Measurements from ENCODE around the gene GTF2H1.

GTF2H1 gene
- 42.6 to 99.4 (median 76.3) reads per million in 18 experiments for total RNA-seq

DNA sequence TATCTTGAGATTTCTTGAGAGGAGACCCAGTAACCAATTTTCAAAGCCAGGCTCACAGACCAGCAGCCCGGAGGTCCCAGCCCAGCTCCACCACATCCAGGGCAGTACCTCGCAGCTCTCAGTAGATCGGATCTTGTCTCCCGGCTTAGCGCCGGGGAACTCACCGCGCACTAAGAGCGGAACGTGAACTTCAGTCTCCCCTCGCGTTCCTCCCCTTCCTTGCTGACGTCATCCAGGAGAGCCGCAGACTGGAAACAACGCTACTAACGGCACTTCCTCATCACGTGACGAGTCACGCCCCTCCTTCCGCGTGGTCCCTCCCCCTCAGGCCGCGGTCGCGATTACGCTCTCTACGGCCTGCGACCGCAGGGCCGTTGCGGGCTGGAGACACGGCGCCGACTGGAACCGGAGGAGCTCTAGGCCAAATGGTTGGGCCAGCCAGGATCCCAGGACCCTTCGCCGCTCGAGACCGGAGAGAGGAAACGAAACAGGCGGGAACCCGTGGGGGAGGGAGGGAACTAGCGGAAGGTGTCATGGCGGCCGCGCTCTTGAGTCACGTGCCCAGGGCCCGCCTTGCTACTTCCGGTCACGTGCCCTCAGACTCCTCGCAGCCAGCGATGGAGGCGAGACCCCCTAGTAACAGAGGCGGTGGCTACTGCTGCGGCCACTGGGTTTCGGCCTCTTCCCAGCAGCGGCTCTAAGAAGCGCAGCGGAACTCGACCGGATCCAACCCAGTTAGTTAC lies at the start of gene GTF2H1, which contains the start of gene HPS5:
Gene GTF2H1 (plus strand): TSS at position 599 of the 743 bp plus-strand sequence. CDS start 10,508 bp downstream, outside the sequence.
Gene HPS5 (minus strand): TSS at position 172 of the 743 bp plus-strand sequence. CDS start 4,282 bp downstream, outside the sequence.
- peak; percentile 98 to 99 for DNase-seq

DNA sequence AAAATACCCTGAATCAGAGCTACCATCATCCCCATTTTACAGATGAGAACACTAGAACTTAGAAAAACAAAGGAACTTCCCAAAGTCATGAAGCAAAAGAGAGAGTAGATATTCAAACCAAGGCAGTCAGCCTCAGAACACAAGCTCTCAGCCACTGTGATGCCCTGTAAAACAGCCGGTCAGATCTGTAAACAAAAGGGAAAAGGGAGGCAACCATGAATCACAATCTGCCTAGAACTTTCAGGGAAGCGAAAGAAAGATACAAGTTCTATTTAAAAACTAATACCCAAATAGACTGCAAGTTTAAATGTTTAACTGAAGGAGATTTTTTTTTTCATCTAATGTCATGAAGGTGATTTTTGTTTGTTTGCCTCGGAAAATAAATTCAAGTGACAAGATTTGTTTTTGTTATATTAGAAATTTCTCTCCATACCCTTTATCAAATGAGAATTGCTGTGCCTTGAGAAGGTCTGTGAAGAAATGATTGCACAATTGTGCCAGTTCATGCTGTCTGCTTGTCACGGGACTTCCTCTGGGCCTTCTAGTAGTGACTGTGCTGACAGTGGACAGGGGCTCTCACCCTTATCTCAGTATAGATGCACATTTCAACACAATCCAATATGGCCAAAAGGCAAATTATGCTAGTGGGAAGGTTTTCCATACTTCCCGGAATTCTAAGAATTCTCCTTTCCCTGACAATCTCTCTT lies 44.6 kb upstream of the GTF2H1 start:
- peak; percentile 88 for DNase-seq

DNA sequence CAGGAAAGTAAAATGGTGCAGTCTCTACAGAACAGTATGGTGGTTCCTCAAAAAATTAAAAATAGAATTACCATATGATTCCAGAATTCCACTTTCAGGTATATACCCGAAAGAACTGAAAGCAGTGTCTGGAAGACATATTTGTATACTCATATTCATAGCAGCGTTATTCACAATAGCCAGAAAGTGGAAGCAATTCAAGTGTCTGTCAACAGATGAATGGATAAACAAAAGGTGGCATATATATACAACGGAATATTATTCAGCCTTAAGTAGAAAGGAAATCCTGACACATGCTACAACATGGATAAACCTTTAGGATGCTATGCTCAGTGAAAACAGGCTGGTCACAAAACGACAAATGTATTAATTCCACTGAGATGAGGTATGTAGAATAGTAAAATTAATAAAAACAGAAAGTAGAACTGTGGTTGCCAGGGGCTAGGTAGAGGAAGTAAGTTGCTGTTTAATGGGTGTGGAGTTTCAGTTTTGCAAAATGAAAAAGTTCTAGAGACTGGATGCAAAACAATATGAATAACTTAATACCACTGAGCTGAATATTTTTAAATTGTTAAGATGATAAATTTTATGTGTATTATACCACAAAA lies 41.8 kb upstream of the GTF2H1 start:
- DNase-seq: peak in 1 of 2 donors; percentile 27

DNA sequence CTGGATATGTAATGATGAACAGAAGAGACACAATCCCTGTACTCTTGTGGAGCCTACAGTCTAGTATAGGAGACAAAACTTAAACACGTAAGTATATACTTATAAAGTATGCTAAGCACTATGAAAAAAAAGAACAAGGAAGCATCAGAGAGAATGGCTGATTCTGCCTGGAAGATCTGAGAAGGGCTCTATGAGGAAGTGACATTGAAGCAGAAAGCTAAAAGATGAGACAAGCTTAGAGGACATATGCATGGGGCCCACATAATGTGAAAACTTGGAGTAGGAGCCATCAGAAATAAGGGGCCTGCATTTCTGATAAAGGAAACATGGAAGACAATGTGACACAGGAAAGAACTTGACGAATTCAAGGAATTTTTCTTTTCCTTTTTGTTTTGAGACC lies 39.7 kb upstream of the GTF2H1 start:
- peak in 1 of 2 donors; percentile 17 for DNase-seq

DNA sequence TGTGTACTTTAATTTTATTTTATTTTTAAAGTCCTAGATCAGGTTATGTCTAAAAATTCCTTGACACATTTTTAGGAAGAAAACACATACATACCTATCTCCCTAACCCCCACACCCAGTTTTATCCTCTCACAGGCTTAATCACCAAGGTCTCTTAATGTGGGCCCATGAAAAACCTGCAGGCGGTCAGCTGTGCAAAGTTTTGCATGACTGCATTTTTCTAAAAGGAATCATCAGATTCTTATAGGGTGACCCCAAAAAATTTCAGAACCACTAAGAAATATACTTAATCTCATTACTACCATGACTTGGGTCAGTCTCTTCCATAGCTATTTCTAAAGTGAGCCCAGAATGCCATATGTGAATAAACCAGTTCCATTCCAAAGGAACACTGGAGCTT lies 36.5 kb upstream of the GTF2H1 start:
- no peak for DNase-seq

DNA sequence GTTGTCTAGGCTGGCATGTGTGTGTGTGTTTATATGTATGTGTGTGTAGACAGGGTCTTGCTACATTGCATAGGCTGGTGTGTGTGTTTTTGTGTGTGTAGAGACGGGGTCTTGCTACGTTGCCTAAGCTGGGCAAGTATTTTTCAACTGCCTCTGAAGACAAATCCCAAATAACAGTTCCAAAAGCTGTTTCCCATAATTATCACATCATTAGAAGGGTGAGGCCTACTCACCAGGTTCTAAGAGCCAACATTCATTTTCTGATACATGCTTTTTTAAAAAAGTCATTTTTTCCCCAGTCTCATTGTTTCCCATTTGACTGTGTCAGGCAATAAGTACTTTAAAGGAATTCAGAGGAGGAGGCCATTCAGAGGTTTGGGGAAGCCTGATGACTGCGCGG lies 33.5 kb upstream of the GTF2H1 start:
- DNase-seq: no peak

DNA sequence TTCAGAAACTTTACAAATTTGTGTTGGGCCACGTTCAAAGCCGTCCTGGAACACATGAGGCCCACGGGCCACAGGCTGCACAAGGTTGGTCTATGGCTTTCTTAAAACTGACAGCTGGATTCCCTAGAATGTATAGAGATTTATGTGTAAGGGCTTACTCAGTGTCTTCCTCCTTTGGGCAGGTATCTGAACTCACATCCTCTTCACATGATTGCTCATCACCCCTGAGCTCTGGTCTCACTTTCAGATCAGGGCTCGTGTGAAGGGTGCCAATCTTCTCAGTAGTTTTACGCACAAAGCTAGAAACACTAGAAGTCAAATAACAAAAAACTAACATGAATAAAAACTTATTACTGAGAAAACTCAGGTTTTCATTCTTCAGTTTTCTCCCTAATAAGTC lies 27.5 kb upstream of the GTF2H1 start:
- DNase-seq: no peak

DNA sequence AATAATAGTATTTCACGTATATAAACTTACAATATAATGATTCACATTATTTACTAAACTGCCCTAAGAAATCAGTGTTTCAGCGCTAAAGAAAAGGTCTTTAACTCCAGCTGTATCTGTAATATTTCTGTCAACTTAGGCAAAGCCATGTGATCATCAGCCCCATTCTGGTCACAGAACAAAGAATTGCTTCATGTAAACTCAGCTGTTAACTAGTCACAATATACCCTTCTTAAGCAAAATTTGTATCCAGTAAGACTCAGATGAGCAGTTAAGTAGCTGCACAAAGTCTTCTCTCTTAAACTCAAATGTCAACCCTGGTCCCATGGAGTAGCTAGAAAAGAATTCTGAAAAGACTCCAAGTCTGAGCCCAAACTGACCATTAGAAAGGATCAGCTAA lies 27.1 kb upstream of the GTF2H1 start:
- peak; percentile 16 to 33 for DNase-seq

DNA sequence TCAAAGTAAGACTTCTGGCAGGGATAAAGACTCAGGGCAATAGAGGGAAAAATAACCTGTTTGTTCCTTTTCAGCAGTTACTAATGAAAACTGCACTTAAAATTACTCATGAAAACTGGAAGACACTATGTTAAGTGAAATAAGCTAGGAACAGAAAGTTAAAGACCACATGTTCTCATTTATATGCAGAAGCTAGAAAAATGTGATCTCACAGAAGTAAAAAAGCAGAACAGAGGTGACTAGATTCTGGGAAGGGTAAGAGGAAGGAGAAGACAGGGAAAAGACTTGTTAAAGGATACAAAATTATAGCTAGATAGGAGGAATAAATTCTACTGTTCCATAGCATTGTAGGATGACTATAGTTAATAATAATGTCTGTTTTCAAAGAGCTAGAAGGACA lies 22.6 kb upstream of the GTF2H1 start:
- DNase-seq: peak; percentile 41 to 69

DNA sequence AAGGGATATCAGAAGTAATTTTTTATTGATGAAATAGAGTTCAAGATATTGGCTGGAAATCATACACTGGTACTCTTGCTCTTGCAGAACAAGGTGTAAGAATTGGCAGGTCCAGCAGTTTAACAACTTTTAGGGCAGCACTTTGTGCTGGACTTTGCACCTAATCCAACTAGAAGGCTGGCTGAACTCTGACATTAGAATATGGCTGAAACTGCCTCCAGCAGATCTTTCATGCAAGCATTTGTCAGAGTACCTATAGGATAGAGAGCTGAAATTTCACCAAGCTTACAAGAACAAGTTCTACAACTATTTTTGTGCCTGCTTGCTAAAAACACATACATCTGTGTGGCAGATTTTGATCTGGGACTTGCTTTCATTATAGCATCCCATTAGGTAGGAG lies 17.6 kb upstream of the GTF2H1 start:
- DNase-seq: no peak

DNA sequence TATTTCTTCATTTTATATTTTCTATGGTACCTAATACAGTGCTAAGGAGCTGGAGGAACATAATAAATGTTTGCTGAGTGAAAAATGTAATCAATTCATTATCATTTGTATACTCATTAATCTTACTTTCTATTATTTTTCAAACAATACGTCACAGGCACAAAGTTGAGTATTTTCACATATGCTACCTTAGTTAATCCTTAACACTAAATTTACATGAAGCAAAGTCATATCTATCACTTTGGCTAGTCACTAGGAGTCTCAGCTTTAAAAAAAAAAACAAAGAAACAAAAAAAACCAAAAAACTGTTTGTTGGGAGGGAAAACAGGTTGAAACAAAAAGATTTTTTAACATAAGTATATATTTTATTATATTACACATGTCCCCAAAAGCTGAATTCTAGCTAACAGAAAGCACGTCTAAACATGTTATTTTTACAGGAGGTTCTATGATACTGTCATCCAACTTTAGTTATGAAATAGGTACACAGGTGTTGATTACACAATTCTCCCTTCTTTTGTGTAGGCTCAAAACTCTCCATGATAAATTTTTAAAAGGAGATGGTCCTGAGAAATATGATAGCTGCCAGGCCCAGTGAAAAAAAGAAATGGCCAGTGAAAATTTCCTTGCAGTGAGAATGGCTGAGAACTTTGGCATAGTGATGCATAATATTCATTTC lies 14.8 kb upstream of the GTF2H1 start:
- DNase-seq: no peak

DNA sequence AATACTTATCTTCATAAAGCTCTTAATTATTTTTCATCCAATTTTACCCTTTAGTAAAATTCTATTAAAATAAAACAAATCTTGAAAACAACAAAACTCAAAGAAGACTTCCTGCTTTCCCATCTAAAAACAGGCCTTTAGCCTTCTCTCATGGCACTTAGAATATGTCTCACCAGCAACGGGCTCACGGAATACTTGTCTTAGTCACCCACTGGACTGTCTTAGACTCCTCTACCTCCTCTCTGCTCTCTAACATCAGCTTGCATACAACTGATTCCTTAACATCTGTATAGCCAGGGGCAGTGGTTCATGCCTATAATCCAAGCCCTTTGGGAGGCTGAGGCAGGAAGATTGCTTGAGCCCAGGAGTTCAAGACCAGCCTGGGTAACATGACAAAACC lies 14.1 kb upstream of the GTF2H1 start:
- DNase-seq: no peak

DNA sequence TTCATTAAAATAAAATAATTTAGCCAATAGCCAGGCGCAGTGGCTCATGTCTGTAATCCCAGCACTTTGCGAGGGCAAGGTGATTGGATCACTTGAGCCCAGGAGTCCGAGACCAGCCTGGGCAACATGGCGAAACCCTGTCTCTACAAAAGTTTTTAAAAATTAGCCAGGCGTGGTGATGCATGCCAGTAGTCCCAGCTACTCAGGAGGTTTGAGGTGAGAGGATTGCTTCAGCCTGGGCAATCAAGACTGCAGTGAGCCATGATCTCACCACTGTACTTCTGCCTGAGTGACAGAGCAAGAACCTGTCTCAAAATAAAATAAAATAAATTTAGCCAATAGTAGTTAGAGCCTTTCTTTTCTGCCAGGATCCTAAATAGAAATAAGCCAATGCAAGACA lies 12.7 kb upstream of the GTF2H1 start:
- no peak for DNase-seq

DNA sequence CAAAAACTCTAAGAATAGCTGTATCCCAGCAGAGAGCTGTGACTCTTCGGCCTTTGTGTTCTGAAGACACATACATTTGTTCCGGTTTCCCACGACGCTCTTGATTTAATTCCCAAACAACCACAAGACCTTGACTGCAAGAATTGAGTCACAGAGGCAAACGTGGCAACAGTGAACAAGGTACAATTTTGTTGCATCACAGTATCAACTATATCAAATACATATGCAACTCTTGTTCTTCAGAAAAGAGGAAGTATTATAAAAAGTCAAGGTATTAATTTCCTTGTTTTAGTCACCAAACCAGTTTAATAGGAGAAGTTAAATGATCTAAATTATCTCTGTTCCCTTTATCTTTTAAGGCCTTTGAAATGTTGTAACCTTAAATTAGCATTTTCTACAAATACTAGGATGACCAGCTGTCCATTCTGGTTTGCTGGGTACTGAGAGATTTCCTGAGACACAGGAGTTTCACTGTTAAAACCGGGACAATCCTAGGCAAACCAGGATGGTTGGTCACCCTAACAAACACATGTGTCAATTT lies 11.5 kb upstream of the GTF2H1 start:
- peak; percentile 50 to 62 for DNase-seq

DNA sequence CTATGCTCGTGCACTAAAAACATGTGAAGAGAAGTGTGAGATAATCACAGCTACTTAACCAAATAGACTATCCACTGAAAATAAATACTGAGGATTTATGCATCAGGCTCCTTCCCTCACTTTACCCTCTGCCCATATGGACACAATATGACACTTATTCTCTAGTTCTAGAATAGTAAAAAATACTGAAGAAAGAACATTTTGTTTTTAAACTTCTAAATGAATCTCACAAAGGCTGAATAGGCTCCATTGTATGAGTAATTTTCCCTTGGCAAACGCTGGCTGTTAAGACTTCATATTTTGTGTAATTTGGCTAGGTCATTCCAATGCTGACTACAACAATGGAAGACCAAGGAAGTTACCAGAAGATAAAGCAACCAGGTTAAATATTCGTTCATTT lies 10.4 kb upstream of the GTF2H1 start:
- no peak for DNase-seq

DNA sequence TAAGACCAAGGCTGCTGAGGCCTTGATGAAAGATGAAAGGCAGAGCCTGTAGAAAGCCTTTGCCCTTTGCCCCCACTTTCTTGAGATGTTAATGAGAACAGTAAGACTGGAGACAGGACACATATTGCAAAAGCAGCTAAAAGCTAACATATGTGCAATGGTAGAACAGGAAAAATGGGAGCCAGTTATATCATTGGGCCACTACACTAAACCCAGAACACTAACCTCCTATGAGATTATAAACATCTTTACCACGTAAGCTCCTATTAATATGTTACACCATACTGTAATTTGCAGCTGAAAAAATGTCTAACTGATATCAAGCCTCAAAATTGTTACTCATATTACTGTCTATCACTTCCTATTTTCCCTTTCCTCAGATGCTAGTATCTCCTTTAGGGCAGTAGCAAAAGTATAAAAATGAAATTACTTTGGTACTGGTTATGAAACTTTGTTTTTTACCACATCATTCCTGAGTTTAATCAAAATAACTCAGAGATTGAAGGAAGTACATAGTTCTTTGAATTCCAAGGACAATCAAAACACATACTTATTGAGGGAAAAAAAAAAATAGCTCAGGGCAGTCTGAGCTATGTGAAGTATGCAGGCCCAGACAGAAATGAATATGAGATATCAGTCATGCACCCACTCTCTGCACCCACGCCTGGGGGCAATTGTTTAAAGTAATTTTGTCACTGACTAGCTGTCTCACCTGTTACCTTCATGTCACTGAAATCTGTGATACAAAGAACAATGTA lies 9.5 kb upstream of the GTF2H1 start:
- peak in 1 of 2 donors; percentile 20 for DNase-seq

DNA sequence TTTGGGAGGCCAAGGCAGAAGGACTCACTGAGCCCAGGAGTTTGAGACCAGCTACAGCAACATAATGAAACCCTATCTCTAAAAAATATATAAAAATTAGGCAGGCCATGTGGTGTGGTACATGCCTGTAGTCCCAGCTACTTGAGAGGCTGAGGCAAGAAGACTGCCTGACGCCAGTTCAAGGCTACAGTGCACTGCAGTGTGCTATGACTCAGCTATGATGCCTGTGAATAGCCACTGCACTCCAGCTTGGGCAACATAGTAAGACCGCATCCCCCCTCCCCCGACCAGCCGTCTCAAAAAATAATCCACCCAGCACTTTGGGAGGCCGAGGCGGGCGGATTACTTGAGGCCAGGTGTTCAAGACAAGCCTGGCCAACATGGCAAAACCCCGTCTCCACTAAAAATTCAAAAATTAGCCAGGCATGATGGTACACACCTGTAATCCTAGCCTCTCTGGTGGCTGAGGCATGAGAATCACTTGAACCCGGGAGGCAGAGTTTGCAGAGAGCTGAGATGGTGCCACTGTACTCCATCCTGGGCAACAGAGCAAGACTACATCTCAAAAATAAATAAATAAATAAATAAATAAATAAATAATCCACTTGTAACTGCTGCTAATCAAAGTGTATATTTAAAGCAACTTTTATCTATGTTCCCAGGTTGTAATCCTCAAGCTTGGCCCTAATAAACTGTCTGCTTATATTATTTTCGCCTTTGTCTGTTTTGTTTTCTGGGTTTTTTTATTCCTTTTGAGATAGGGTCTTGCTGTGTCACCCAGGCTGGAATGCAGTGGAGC lies 8.2 kb upstream of the GTF2H1 start:
- peak; percentile 15 to 57 for DNase-seq

DNA sequence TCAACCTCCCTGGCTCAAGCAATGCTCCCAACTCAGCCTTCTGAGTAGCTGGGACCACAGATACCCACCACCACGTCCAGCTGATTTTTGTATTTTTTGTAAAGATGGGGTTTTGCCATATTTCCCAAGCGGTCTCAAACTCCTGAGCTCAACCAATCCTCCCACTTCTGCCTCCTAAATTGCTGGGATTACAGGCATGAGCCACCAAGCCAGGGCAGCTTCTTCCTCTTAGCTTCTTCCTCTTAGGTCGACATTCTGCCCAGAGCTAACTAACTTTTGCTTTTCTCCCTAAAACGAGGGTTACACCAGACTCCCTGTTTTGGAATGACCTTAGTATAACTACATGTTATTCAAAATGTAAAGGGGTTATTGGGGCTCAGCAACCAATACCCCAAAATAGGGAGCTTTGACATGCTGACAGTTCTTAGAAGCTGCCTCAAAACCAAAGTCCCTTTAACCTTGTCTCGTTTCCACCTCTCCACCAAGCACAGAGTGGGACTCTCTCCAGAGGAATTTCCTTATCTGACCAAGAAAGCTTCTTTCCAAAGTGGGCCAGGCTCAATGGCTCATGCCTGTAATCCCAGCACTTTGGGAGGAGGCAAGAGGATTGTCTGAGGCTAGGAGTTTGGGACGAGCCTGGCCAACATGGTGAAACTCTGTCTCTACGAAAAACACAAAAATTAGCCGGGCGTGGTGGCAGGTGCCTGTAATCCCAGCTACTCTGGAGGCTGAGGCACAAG lies 7.4 kb upstream of the GTF2H1 start:
- DNase-seq: peak; percentile 70 to 81

DNA sequence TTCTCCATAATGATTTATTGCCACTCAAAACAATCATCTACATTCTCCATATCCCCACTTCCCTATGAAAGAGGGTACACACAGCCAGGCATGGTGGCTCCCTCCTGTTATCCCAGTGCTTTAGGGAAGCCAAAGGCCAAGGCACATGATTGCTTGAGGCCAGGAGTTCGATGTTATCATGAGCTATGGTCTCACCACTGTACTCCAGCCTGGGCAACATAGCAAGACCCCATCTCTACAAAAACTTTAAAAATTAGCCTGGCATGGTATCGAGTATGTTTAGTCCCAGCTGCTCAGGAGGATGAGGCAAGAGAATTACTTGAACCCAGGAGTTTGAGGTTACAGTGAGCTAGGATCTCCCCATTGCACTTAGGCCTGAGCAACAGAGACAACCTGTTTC lies 6.5 kb upstream of the GTF2H1 start:
- DNase-seq: no peak

DNA sequence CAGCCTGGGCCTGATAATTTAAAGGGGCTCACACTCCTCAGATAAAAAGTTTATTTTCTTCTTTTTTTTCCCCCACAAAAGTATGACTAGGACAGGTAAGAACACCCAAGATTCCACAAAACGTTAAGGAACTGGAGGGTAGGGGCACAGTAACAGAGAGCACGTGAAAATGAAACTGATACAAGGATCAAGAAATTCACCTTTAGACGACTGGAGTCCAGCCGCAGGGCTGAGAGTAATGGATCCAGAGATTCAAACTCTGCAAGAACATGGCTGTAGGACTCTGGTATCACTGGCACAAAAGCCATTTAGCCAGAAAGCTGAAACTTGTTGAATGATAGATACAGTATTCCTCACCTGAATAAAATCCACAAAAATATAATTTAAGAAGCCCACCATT lies 4.8 kb upstream of the GTF2H1 start:
- no peak for DNase-seq

Measured in inflammatory macrophage (primary cell).